K562 (cell line): ENCODE data around the gene CEMIP2.

Experiments
- ARNT ChIP-seq, 2 experiments: fragments of 450-650 bp; IDR thresholded peaks; 2 replicates each; pipeline ENCODE4 v1.6.1; 2016; ENCODE audit warnings: mild to moderate bottlenecking in 1 of 2
- BRCA1 ChIP-seq, 2 experiments: fragments of 450-650 bp in 1 of 2; sonication (generic) in 1 of 2; formaldehyde crosslinking in 1 of 2; IDR thresholded peaks; 2 replicates each; pipeline versions ENCODE4 v1.5.0 to v1.6.1; 2017 to 2020; ENCODE audit warnings: mild to moderate bottlenecking in 1 of 2, missing genetic modification reagents in 1 of 2
- CREB3L1 ChIP-seq: fragments of 450-650 bp; IDR thresholded peaks from 2 replicates; pipeline ENCODE4 v1.6.1; 2014; ENCODE audit warnings: low read depth, mild to moderate bottlenecking, moderate library complexity, borderline replicate concordance
- FOS ChIP-seq: IDR thresholded peaks from 3 replicates; pipeline ENCODE4 v1.6.1; 2011; ENCODE audit not compliant: insufficient read length; ENCODE audit errors: extremely low read depth
- GTF2E2 ChIP-seq: fragments of 200-800 bp; sonication (Bioruptor generic); IDR thresholded peaks from 2 replicates; pipeline ENCODE4 v1.6.1; 2016; ENCODE audit warnings: missing genetic modification characterization, missing compliant biosample characterization
- RAD21 ChIP-seq, 2 experiments: fragments of 250-450 bp in 1 of 2; fragments of 450-650 bp in 1 of 2; sonication (Bioruptor Pico) in 1 of 2; formaldehyde crosslinking in 1 of 2; IDR thresholded peaks in 1 of 2; conservative IDR thresholded peaks in 1 of 2; 2 replicates each; pipeline versions ENCODE4 v1.4.0 to v1.8.0; 2020 to 2022; ENCODE audit warnings: mild to moderate bottlenecking in 2 of 2, moderate library complexity in 1 of 2
- ZBTB8A ChIP-seq: fragments of 450-650 bp; IDR thresholded peaks from 2 replicates; pipeline ENCODE4 v1.6.1; 2018; ENCODE audit warnings: mild to moderate bottlenecking, moderate library complexity; ENCODE audit not compliant: partially characterized antibody
- ZNF174 ChIP-seq: fragments of 250-450 bp; sonication (Bioruptor Pico); IDR thresholded peaks from 2 replicates; pipeline ENCODE4 v1.4.0; 2020; ENCODE audit warnings: mild to moderate bottlenecking
- ZNF175 ChIP-seq: fragments of 200-800 bp; sonication (Bioruptor generic); IDR thresholded peaks from 2 replicates; pipeline ENCODE4 v1.6.1; 2016; ENCODE audit warnings: low read depth, mild to moderate bottlenecking, missing genetic modification characterization, missing compliant biosample characterization
- ZNF778 ChIP-seq: fragments of 450-650 bp; formaldehyde crosslinking; IDR thresholded peaks from 2 replicates; pipeline ENCODE4 v1.4.0; 2020; ENCODE audit warnings: mild to moderate bottlenecking, moderate library complexity
- TF ChIP-seq, protein P1 (sequence below): fragments of 450-650 bp; IDR thresholded peaks from 2 replicates; pipeline ENCODE4 v1.6.1; 2017; ENCODE audit warnings: mild to moderate bottlenecking, moderate library complexity
- TF ChIP-seq, protein P2 (sequence below), 2 experiments: fragments of 450-650 bp; formaldehyde crosslinking in 1 of 2; IDR thresholded peaks; 2 replicates each; pipeline versions ENCODE4 v1.4.0 to v1.6.1; 2014 to 2020; ENCODE audit warnings: mild to moderate bottlenecking in 2 of 2, borderline replicate concordance in 1 of 2, low read depth in 1 of 2

- no peak for TF ChIP-seq CREB3L1
- no peak for TF ChIP-seq GTF2E2 (tag)
- no peak for TF ChIP-seq ZNF778 (CRISPR knock-in tag)
- TF ChIP-seq ZNF174 (CRISPR knock-in tag), result no peak
- no peak for TF ChIP-seq ARNT (IDR thresholded peaks at IDR 0.05)
- no peak for TF ChIP-seq RAD21 (CRISPR knock-in tag; conservative IDR thresholded peaks at IDR 0.05 in 1 of 2, IDR thresholded peaks at IDR 0.05 in 1 of 2)
- no peak for TF ChIP-seq FOS
- TF ChIP-seq, protein P1, sequence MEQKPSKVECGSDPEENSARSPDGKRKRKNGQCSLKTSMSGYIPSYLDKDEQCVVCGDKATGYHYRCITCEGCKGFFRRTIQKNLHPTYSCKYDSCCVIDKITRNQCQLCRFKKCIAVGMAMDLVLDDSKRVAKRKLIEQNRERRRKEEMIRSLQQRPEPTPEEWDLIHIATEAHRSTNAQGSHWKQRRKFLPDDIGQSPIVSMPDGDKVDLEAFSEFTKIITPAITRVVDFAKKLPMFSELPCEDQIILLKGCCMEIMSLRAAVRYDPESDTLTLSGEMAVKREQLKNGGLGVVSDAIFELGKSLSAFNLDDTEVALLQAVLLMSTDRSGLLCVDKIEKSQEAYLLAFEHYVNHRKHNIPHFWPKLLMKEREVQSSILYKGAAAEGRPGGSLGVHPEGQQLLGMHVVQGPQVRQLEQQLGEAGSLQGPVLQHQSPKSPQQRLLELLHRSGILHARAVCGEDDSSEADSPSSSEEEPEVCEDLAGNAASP, result no peak
- TF ChIP-seq ZNF175 (CRISPR knock-in tag), result no peak
- no peak for TF ChIP-seq ZBTB8A
- TF ChIP-seq, protein P2, sequence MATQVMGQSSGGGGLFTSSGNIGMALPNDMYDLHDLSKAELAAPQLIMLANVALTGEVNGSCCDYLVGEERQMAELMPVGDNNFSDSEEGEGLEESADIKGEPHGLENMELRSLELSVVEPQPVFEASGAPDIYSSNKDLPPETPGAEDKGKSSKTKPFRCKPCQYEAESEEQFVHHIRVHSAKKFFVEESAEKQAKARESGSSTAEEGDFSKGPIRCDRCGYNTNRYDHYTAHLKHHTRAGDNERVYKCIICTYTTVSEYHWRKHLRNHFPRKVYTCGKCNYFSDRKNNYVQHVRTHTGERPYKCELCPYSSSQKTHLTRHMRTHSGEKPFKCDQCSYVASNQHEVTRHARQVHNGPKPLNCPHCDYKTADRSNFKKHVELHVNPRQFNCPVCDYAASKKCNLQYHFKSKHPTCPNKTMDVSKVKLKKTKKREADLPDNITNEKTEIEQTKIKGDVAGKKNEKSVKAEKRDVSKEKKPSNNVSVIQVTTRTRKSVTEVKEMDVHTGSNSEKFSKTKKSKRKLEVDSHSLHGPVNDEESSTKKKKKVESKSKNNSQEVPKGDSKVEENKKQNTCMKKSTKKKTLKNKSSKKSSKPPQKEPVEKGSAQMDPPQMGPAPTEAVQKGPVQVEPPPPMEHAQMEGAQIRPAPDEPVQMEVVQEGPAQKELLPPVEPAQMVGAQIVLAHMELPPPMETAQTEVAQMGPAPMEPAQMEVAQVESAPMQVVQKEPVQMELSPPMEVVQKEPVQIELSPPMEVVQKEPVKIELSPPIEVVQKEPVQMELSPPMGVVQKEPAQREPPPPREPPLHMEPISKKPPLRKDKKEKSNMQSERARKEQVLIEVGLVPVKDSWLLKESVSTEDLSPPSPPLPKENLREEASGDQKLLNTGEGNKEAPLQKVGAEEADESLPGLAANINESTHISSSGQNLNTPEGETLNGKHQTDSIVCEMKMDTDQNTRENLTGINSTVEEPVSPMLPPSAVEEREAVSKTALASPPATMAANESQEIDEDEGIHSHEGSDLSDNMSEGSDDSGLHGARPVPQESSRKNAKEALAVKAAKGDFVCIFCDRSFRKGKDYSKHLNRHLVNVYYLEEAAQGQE (IDR thresholded peaks at IDR 0.05; ENCODE audit: borderline replicate concordance), result no peak
- TF ChIP-seq, protein P2 (CRISPR knock-in tag; IDR thresholded peaks at IDR 0.05; ENCODE audit: low read depth), result no peak
- no peak for TF ChIP-seq BRCA1 (IDR thresholded peaks at IDR 0.05)
- no peak for TF ChIP-seq BRCA1 (CRISPR knock-in tag; IDR thresholded peaks at IDR 0.05)
Measured at GRCh38 chr9:71706176-71706575, 62.1 kb downstream of the CEMIP2 start.
